Astrocyte (in vitro differentiated cells and primary cell): ENCODE results near the gene DOK5. TPM values are rescaled to one million over a fixed set of nuclear protein-coding genes. Genes with fewer than 3 reads are reported as not detected.

Experiments
- DNase-seq: peaks from one replicate; pipeline ENCODE4 v3.0.0-alpha.2; 2010; ENCODE audit warnings: low read depth
- FAIRE-seq: peaks from 2 replicates; lab custom pipeline; 2011; peaks lifted over from hg19 to GRCh38; lab: Jason Lieb, UNC
- H2AFZ ChIP-seq: 2 replicates; pipeline ENCODE4 v1.6.0; 2012; ENCODE audit warnings: low read depth, low read length, inconsistent platforms
- H3K27ac ChIP-seq: 2 replicates; pipeline ENCODE4 v1.5.1; 2011; ENCODE audit warnings: low read depth, low read length, inconsistent platforms
- H3K27me3 ChIP-seq: 2 replicates; pipeline ENCODE4 v1.6.0; 2011; ENCODE audit warnings: low read length, inconsistent platforms; ENCODE audit not compliant: insufficient read depth
- H3K36me3 ChIP-seq: 2 replicates; pipeline ENCODE4 v1.5.1; 2011; ENCODE audit warnings: low read length, inconsistent platforms; ENCODE audit not compliant: insufficient read depth
- H3K4me1 ChIP-seq: 2 replicates; pipeline ENCODE4 v1.5.1; 2011; ENCODE audit warnings: low read length, inconsistent platforms; ENCODE audit not compliant: insufficient read depth
- H3K4me2 ChIP-seq: 2 replicates; pipeline ENCODE4 v1.6.0; 2012; ENCODE audit warnings: low read length, inconsistent platforms
- H3K4me3 ChIP-seq: 2 replicates; pipeline ENCODE4 v1.5.1; 2011; ENCODE audit warnings: low read depth, mild to moderate bottlenecking, low read length, inconsistent platforms; ENCODE audit not compliant: insufficient read depth
- H3K79me2 ChIP-seq: 2 replicates; pipeline ENCODE4 v1.6.0; 2012; ENCODE audit warnings: mild to moderate bottlenecking, low read length, inconsistent platforms; ENCODE audit not compliant: insufficient read depth
- H3K9ac ChIP-seq: 2 replicates; pipeline ENCODE4 v1.6.0; 2012; ENCODE audit warnings: mild to moderate bottlenecking, low read length, inconsistent platforms
- H3K9me3 ChIP-seq: 2 replicates; pipeline ENCODE4 v1.5.1; 2012; ENCODE audit warnings: low read depth, mild to moderate bottlenecking, low read length, inconsistent platforms; ENCODE audit not compliant: insufficient read depth
- H4K20me1 ChIP-seq: 2 replicates; pipeline ENCODE4 v1.6.0; 2012; ENCODE audit warnings: low read length, inconsistent platforms; ENCODE audit not compliant: insufficient read depth
- H3K27ac Mint-ChIP-seq: one replicate; pipeline ENCODE4 v1.8.0; 2021; ENCODE audit warnings: mild to moderate bottlenecking, mixed read lengths; ENCODE audit not compliant: unreplicated experiment
- H3K27me3 Mint-ChIP-seq: one replicate; pipeline ENCODE4 v1.8.0; 2021; ENCODE audit warnings: low read depth, mixed read lengths; ENCODE audit not compliant: unreplicated experiment
- H3K36me3 Mint-ChIP-seq: one replicate; pipeline ENCODE4 v1.8.0; 2021; ENCODE audit warnings: low read depth, mixed read lengths; ENCODE audit not compliant: unreplicated experiment
- H3K4me1 Mint-ChIP-seq: one replicate; pipeline ENCODE4 v1.8.0; 2021; ENCODE audit warnings: low read depth, mixed read lengths; ENCODE audit not compliant: unreplicated experiment
- H3K4me3 Mint-ChIP-seq: one replicate; pipeline ENCODE4 v1.8.0; 2021; ENCODE audit warnings: mild to moderate bottlenecking, moderate library complexity, mixed read lengths; ENCODE audit not compliant: unreplicated experiment
- H3K9me3 Mint-ChIP-seq: one replicate; pipeline ENCODE4 v1.8.0; 2021; ENCODE audit warnings: mild to moderate bottlenecking, mixed read lengths; ENCODE audit not compliant: unreplicated experiment
- CTCF ChIP-seq: IDR thresholded peaks from 2 replicates; pipeline ENCODE4 v1.5.1; 2011; ENCODE audit warnings: low read depth, mild to moderate bottlenecking, inconsistent platforms, low read length, moderate library complexity; ENCODE audit not compliant: insufficient read depth
- EZH2 ChIP-seq: IDR thresholded peaks from 2 replicates; pipeline ENCODE4 v1.6.1; 2012; ENCODE audit warnings: mild to moderate bottlenecking, low read length, inconsistent platforms; ENCODE audit not compliant: insufficient read depth
- total RNA-seq: library from RNA; stranded (reverse); gene quantifications from 2 replicates; pipeline ENCODE4 v1.2.1, GENCODE V29; 2021

The DOK5 gene
- total RNA-seq, 1 donor from 2014 or later, result 1.2 TPM

- Histone ChIP-seq H2AFZ (no peak overlapping the region), H3K9ac (no peak overlapping the region), H3K36me3 (no peaks in the 10 kb centered on the region), H3K4me3 (no peak overlapping the region), H3K27ac (no peak overlapping the region), H3K4me2 (no peak overlapping the region), H4K20me1 (no peaks in the 10 kb centered on the region), H3K4me1 (peaks cover 2% of the 10 kb centered on the region), H3K27me3 (no peaks in the 10 kb centered on the region), H3K9me3 (no peaks in the 10 kb centered on the region), H3K79me2 (no peaks in the 10 kb centered on the region)
- H3K27me3 Mint-ChIP-seq, result no peaks in the 10 kb centered on the region
- TF ChIP-seq CTCF, result no peak
- no peak for TF ChIP-seq EZH2
- H3K4me3 Mint-ChIP-seq, result no peak overlapping the region
- FAIRE-seq (no peak), DNase-seq (no peak)
- no peaks in the 10 kb centered on the region for H3K9me3 Mint-ChIP-seq
- H3K4me1 Mint-ChIP-seq, result no peaks in the 10 kb centered on the region
- no peaks in the 10 kb centered on the region for H3K36me3 Mint-ChIP-seq
- H3K27ac Mint-ChIP-seq, result no peak overlapping the region
Measured at GRCh38 chr20:54506643-54507042, 31.2 kb downstream of the DOK5 start.

GRCh38 chr20:54510541-54511129 is 35.2 kb downstream of the DOK5 start:
- TF ChIP-seq EZH2 (no peak), CTCF (no peak)
- H2AFZ ChIP-seq, result no peak overlapping the region
- H3K27ac ChIP-seq, result no peak overlapping the region
- DNase-seq, result peak; percentile 22
- no peaks in the 10 kb centered on the region for H4K20me1 ChIP-seq
- H3K36me3 ChIP-seq, result no peaks in the 10 kb centered on the region
- Mint-ChIP-seq H3K36me3 (no peaks in the 10 kb centered on the region), H3K9me3 (no peaks in the 10 kb centered on the region), H3K4me3 (no peak overlapping the region), H3K27me3 (no peaks in the 10 kb centered on the region), H3K4me1 (no peaks in the 10 kb centered on the region), H3K27ac (no peak overlapping the region)
- H3K4me3 ChIP-seq, result no peak overlapping the region
- no peak overlapping the region for H3K9ac ChIP-seq
- no peak for FAIRE-seq
- no peaks in the 10 kb centered on the region for H3K4me1 ChIP-seq
- no peaks in the 10 kb centered on the region for H3K9me3 ChIP-seq
- H3K4me2 ChIP-seq, result no peak overlapping the region
- H3K79me2 ChIP-seq, result no peaks in the 10 kb centered on the region
- H3K27me3 ChIP-seq, result no peaks in the 10 kb centered on the region

GRCh38 chr20:54512694-54513093 is 37.3 kb downstream of the DOK5 start:
- H3K36me3 Mint-ChIP-seq, result no peaks in the 10 kb centered on the region
- H3K27me3 Mint-ChIP-seq, result no peaks in the 10 kb centered on the region
- H3K9ac ChIP-seq, result no peak overlapping the region
- no peak overlapping the region for H3K4me2 ChIP-seq
- no peak for FAIRE-seq
- no peak overlapping the region for H3K4me3 Mint-ChIP-seq
- H3K9me3 ChIP-seq, result no peaks in the 10 kb centered on the region
- H3K4me1 ChIP-seq, result no peaks in the 10 kb centered on the region
- TF ChIP-seq EZH2 (no peak), CTCF (no peak)
- H3K4me3 ChIP-seq, result no peak overlapping the region
- DNase-seq, result no peak
- H3K27ac ChIP-seq, result no peak overlapping the region
- H3K27me3 ChIP-seq, result no peaks in the 10 kb centered on the region
- no peaks in the 10 kb centered on the region for H3K79me2 ChIP-seq
- H3K9me3 Mint-ChIP-seq, result no peaks in the 10 kb centered on the region
- no peaks in the 10 kb centered on the region for H4K20me1 ChIP-seq
- no peaks in the 10 kb centered on the region for H3K36me3 ChIP-seq
- H3K4me1 Mint-ChIP-seq, result no peaks in the 10 kb centered on the region
- no peak overlapping the region for H3K27ac Mint-ChIP-seq
- H2AFZ ChIP-seq, result no peak overlapping the region
